Brain microvascular endothelial cell (primary cell): ENCODE data around the gene FCN2.

ENCODE experiments used
- DNase-seq: peaks from one replicate; pipeline ENCODE4 v3.0.0-alpha.2; 2020
- H3K27ac ChIP-seq: fragments of 250-450 bp; sonication (Bioruptor Pico); 2 replicates; pipeline ENCODE4 v1.5.1; 2020; ENCODE audit warnings: mild to moderate bottlenecking, moderate library complexity
- H3K27me3 ChIP-seq: fragments of 250-450 bp; sonication (Bioruptor Pico); replicated peaks from 2 replicates; pipeline ENCODE4 v1.5.1; 2020; ENCODE audit warnings: mild to moderate bottlenecking
- H3K36me3 ChIP-seq: fragments of 250-450 bp; sonication (Bioruptor Pico); replicated peaks from 2 replicates; pipeline ENCODE4 v1.5.1; 2020; ENCODE audit warnings: mild to moderate bottlenecking
- H3K4me3 ChIP-seq: 2 replicates; pipeline ENCODE4 v1.5.1; 2011; ENCODE audit warnings: low read depth, mild to moderate bottlenecking, control low read depth, low read length, moderate library complexity
- CTCF ChIP-seq: IDR thresholded peaks from 2 replicates; pipeline ENCODE4 v1.5.1; 2011; ENCODE audit warnings: low read depth, mild to moderate bottlenecking, moderate library complexity, low read length, control low read depth, inconsistent platforms; ENCODE audit errors: missing control alignments
- in situ Hi-C: cut with HindIII; loops from 2 replicates; pipeline ENCODE4 v1.10.0; 2017; ENCODE audit warnings: low sequenced_read_pairs, low pct_ligation_motif_present

Gene FCN2

GRCh38 chr9:134912126-134912840 lies 31.7 kb downstream of the FCN2 start:
- Histone ChIP-seq H3K27ac (no peak overlapping the region), H3K4me3 (no peak overlapping the region), H3K27me3 (no peaks in the 10 kb centered on the region), H3K36me3 (no peaks in the 10 kb centered on the region)
- no peak for DNase-seq
- no peak for TF ChIP-seq CTCF
- in situ Hi-C loops, result no loop called here

- no peak for TF ChIP-seq CTCF
- Histone ChIP-seq H3K27ac (no peak overlapping the region), H3K36me3 (no peaks in the 10 kb centered on the region), H3K4me3 (no peak overlapping the region), H3K27me3 (no peaks in the 10 kb centered on the region)
- DNase-seq, result no peak
- in situ Hi-C loops, result no loop called here
Observed at GRCh38 chr9:134913041-134913712, 32.6 kb downstream of the FCN2 start.

GRCh38 chr9:134913713-134914500 lies 33.3 kb downstream of the FCN2 start:
- H3K4me3 ChIP-seq, result no peak overlapping the region
- H3K36me3 ChIP-seq, result no peaks in the 10 kb centered on the region
- H3K27me3 ChIP-seq, result no peaks in the 10 kb centered on the region
- no peak for TF ChIP-seq CTCF
- no peak for DNase-seq
- in situ Hi-C loops, result no loop called here
- no peak overlapping the region for H3K27ac ChIP-seq

- no peaks in the 10 kb centered on the region for H3K36me3 ChIP-seq
- no peak for DNase-seq
- no peaks in the 10 kb centered on the region for H3K27me3 ChIP-seq
- in situ Hi-C loops, result no loop called here
- H3K4me3 ChIP-seq, result no peak overlapping the region
- TF ChIP-seq CTCF, result no peak
- no peak overlapping the region for H3K27ac ChIP-seq
Observed at GRCh38 chr9:134914501-134914834, 33.9 kb downstream of the FCN2 start.

GRCh38 chr9:134915046-134915985 lies 34.7 kb downstream of the FCN2 start:
- no peak for TF ChIP-seq CTCF
- in situ Hi-C loops, result no loop called here

More at GRCh38 chr9:134915046-134915985, 34.7 kb downstream of the FCN2 start:
- H3K4me3 ChIP-seq, result no peak overlapping the region
- no peaks in the 10 kb centered on the region for H3K27me3 ChIP-seq
- DNase-seq, result no peak
- H3K27ac ChIP-seq, result no peak overlapping the region
- no peaks in the 10 kb centered on the region for H3K36me3 ChIP-seq
